ENCODE results near the gene CACNA1H.

Gene CACNA1H

GRCh38 chr16:1261131-1261892, 108.4 kb downstream of the CACNA1H start:
- ChIA-PET POLR2A (no interaction called here), CTCF (no interaction called here)
- DNase-seq (ENCODE audit: extremely low spot score) = no peak
- TF ChIP-seq ELF4 (IDR thresholded peaks at IDR 0.05) = no peak
- no peak for TF ChIP-seq FOXM1 (IDR thresholded peaks at IDR 0.05; ENCODE audit: borderline replicate concordance)
- TF ChIP-seq TARDBP (IDR thresholded peaks at IDR 0.05) = no peak
- TF ChIP-seq FOXK2 (IDR thresholded peaks at IDR 0.05) = no peak
- no peak for TF ChIP-seq ZNF384 (IDR thresholded peaks at IDR 0.05)
- TF ChIP-seq LEF1 (IDR thresholded peaks at IDR 0.05; ENCODE audit: borderline replicate concordance) = no peak
- TF ChIP-seq BHLHE40 (IDR thresholded peaks at IDR 0.05; ENCODE audit: borderline replicate concordance) = no peak
- no peak for TF ChIP-seq SUZ12 (IDR thresholded peaks at IDR 0.05)
- TF ChIP-seq HDGF (IDR thresholded peaks at IDR 0.05; ENCODE audit: borderline replicate concordance) = no peak
- no peak for TF ChIP-seq SP1 (IDR thresholded peaks at IDR 0.05)
- no peak for TF ChIP-seq ARNT (IDR thresholded peaks at IDR 0.05)
- no peak for TF ChIP-seq L3MBTL2 (conservative IDR thresholded peaks at IDR 0.05)
- no peak for TF ChIP-seq CTBP1 (IDR thresholded peaks at IDR 0.05; ENCODE audit: borderline replicate concordance)
- no peak for TF ChIP-seq NFRKB (IDR thresholded peaks at IDR 0.05)
- TF ChIP-seq FOXA1 (IDR thresholded peaks at IDR 0.05) = no peak
- no peak for TF ChIP-seq PKNOX1 (IDR thresholded peaks at IDR 0.05)

- POLR2A ChIA-PET = no interaction called here
- DNase-seq (ENCODE audit: extremely low spot score) = no peak
- CTCF ChIA-PET = no interaction called here
- no peak for TF ChIP-seq LEF1 (IDR thresholded peaks at IDR 0.05; ENCODE audit: borderline replicate concordance)
- TF ChIP-seq PKNOX1 (IDR thresholded peaks at IDR 0.05) = no peak
- TF ChIP-seq SUZ12 (IDR thresholded peaks at IDR 0.05) = no peak
- TF ChIP-seq FOXA1 (IDR thresholded peaks at IDR 0.05) = no peak
- no peak for TF ChIP-seq TARDBP (IDR thresholded peaks at IDR 0.05)
- no peak for TF ChIP-seq FOXK2 (IDR thresholded peaks at IDR 0.05)
- no peak for TF ChIP-seq SP1 (IDR thresholded peaks at IDR 0.05)
Observed at GRCh38 chr16:1262210-1262845, 109.4 kb downstream of the CACNA1H start.

GRCh38 chr16:1262846-1263221, 109.9 kb downstream of the CACNA1H start:
- ChIA-PET CTCF (no interaction called here), POLR2A (no interaction called here)

GRCh38 chr16:1263591-1264344, 110.9 kb downstream of the CACNA1H start:
- TF ChIP-seq ZNF384 (IDR thresholded peaks at IDR 0.05) (no peak), L3MBTL2 (conservative IDR thresholded peaks at IDR 0.05) (no peak), ELF4 (IDR thresholded peaks at IDR 0.05) (no peak), SP1 (IDR thresholded peaks at IDR 0.05) (no peak), BHLHE40 (IDR thresholded peaks at IDR 0.05; ENCODE audit: borderline replicate concordance) (no peak), FOXK2 (IDR thresholded peaks at IDR 0.05) (no peak), TARDBP (IDR thresholded peaks at IDR 0.05) (no peak), CTBP1 (IDR thresholded peaks at IDR 0.05; ENCODE audit: borderline replicate concordance) (no peak), FOXA1 (IDR thresholded peaks at IDR 0.05) (no peak), FOXM1 (IDR thresholded peaks at IDR 0.05; ENCODE audit: borderline replicate concordance) (no peak), LEF1 (IDR thresholded peaks at IDR 0.05; ENCODE audit: borderline replicate concordance) (no peak), PKNOX1 (IDR thresholded peaks at IDR 0.05) (no peak), ARNT (IDR thresholded peaks at IDR 0.05) (no peak), NFRKB (IDR thresholded peaks at IDR 0.05) (no peak), HDGF (IDR thresholded peaks at IDR 0.05; ENCODE audit: borderline replicate concordance) (no peak), SUZ12 (IDR thresholded peaks at IDR 0.05) (no peak)
- DNase-seq (ENCODE audit: extremely low spot score) = no peak
- POLR2A ChIA-PET = no interaction called here
- CTCF ChIA-PET = no interaction called here

More at GRCh38 chr16:1262846-1263221, 109.9 kb downstream of the CACNA1H start:
- TF ChIP-seq FOXM1 (IDR thresholded peaks at IDR 0.05; ENCODE audit: borderline replicate concordance) (no peak), HDGF (IDR thresholded peaks at IDR 0.05; ENCODE audit: borderline replicate concordance) (no peak), NFRKB (IDR thresholded peaks at IDR 0.05) (no peak), ELF4 (IDR thresholded peaks at IDR 0.05) (no peak), FOXK2 (IDR thresholded peaks at IDR 0.05) (no peak), ZNF384 (IDR thresholded peaks at IDR 0.05) (no peak), CTBP1 (IDR thresholded peaks at IDR 0.05; ENCODE audit: borderline replicate concordance) (no peak), LEF1 (IDR thresholded peaks at IDR 0.05; ENCODE audit: borderline replicate concordance) (no peak), ARNT (IDR thresholded peaks at IDR 0.05) (no peak), L3MBTL2 (conservative IDR thresholded peaks at IDR 0.05) (no peak), FOXA1 (IDR thresholded peaks at IDR 0.05) (no peak), SUZ12 (IDR thresholded peaks at IDR 0.05) (no peak), PKNOX1 (IDR thresholded peaks at IDR 0.05) (no peak), BHLHE40 (IDR thresholded peaks at IDR 0.05; ENCODE audit: borderline replicate concordance) (no peak), SP1 (IDR thresholded peaks at IDR 0.05) (no peak), TARDBP (IDR thresholded peaks at IDR 0.05) (no peak)
- DNase-seq (ENCODE audit: extremely low spot score) = no peak
